ENCODE results near the gene EP400.

- no peak for TF ChIP-seq CTCF (IDR thresholded peaks at IDR 0.05)
- TF ChIP-seq POLR2A (IDR thresholded peaks at IDR 0.05), result no peak
These were observed 135.0 kb downstream of the EP400 start for GRCh38 chr12:132084621-132085290.
